ENCODE measurements around the gene RYR2.

Gene RYR2

GRCh38 chr1:237296861-237297260, 254.9 kb downstream of the RYR2 start:
- DNase-seq (ENCODE audit: low read depth in 2 of 2), result no peak
- no peak overlapping the region for H3K4me3 ChIP-seq (replicated peaks in 1 of 2; ENCODE audit: low read depth in 2 of 2, low read length in 2 of 2)
- no peak for TF ChIP-seq CTCF (IDR thresholded peaks at IDR 0.05; ENCODE audit: low read depth, low read length)

GRCh38 chr1:237300642-237301041, 258.7 kb downstream of the RYR2 start:
- TF ChIP-seq CTCF (IDR thresholded peaks at IDR 0.05; ENCODE audit: low read depth, low read length), result no peak
- DNase-seq (ENCODE audit: low read depth in 2 of 2), result no peak
- H3K4me3 ChIP-seq (replicated peaks in 1 of 2; ENCODE audit: low read depth in 2 of 2, low read length in 2 of 2), result no peak overlapping the region

GRCh38 chr1:237303929-237304328, 261.9 kb downstream of the RYR2 start:
- TF ChIP-seq CTCF (IDR thresholded peaks at IDR 0.05; ENCODE audit: low read depth, low read length), result no peak
- DNase-seq (ENCODE audit: low read depth in 2 of 2), result no peak
- H3K4me3 ChIP-seq (replicated peaks in 1 of 2; ENCODE audit: low read depth in 2 of 2, low read length in 2 of 2), result no peak overlapping the region

- TF ChIP-seq CTCF (IDR thresholded peaks at IDR 0.05; ENCODE audit: low read depth, low read length), result no peak
- no peak overlapping the region for H3K4me3 ChIP-seq (replicated peaks in 1 of 2; ENCODE audit: low read depth in 2 of 2, low read length in 2 of 2)
- no peak for DNase-seq (ENCODE audit: low read depth in 2 of 2)
Measured at GRCh38 chr1:237306726-237307125, 264.7 kb downstream of the RYR2 start.

- no peak for DNase-seq (ENCODE audit: low read depth in 2 of 2)
- no peak overlapping the region for H3K4me3 ChIP-seq (replicated peaks in 1 of 2; ENCODE audit: low read depth in 2 of 2, low read length in 2 of 2)
- TF ChIP-seq CTCF (IDR thresholded peaks at IDR 0.05; ENCODE audit: low read depth, low read length), result no peak
Measured at GRCh38 chr1:237309595-237310118, 267.7 kb downstream of the RYR2 start.

- no peak for TF ChIP-seq CTCF (IDR thresholded peaks at IDR 0.05; ENCODE audit: low read depth, low read length)
- no peak overlapping the region for H3K4me3 ChIP-seq (replicated peaks in 1 of 2; ENCODE audit: low read depth in 2 of 2, low read length in 2 of 2)
- DNase-seq (ENCODE audit: low read depth in 2 of 2), result no peak
Measured at GRCh38 chr1:237316352-237316751, 274.4 kb downstream of the RYR2 start.

GRCh38 chr1:237318748-237319147, 276.8 kb downstream of the RYR2 start:
- H3K4me3 ChIP-seq (replicated peaks in 1 of 2; ENCODE audit: low read depth in 2 of 2, low read length in 2 of 2), result no peak overlapping the region
- TF ChIP-seq CTCF (IDR thresholded peaks at IDR 0.05; ENCODE audit: low read depth, low read length), result no peak
- no peak for DNase-seq (ENCODE audit: low read depth in 2 of 2)

Data from cardiac fibroblast (primary cell).